Neural progenitor cell (in vitro differentiated cells): ENCODE measurements around the gene SUSD2. TPM values are rescaled to one million over a fixed set of nuclear protein-coding genes. Genes with fewer than 3 reads are reported as not detected.

Source experiments
- DNase-seq: peaks from one replicate; pipeline ENCODE4 v3.0.0-alpha.2; 2016; ENCODE audit warnings: low spot score
- H2AFZ ChIP-seq: fragments of 200-600 bp; sonication (generic); replicated peaks from 2 replicates; pipeline ENCODE4 v1.6.1; 2016; ENCODE audit warnings: antibody characterized with exemption
- H3F3A ChIP-seq: fragments of 200-600 bp; sonication (generic); 2 replicates; pipeline ENCODE4 v1.6.1; 2016; ENCODE audit warnings: antibody characterized with exemption, low read depth
- H3K27ac ChIP-seq: fragments of 200-600 bp; sonication (generic); 2 replicates; pipeline ENCODE4 v1.5.1; 2016; ENCODE audit warnings: mild to moderate bottlenecking
- H3K27me3 ChIP-seq: fragments of 200-600 bp; sonication (generic); 2 replicates; pipeline ENCODE4 v1.6.1; 2016; ENCODE audit warnings: mild to moderate bottlenecking, moderate library complexity
- H3K36me3 ChIP-seq: fragments of 200-600 bp; sonication (generic); 2 replicates; pipeline ENCODE4 v1.5.1; 2016
- H3K4me1 ChIP-seq: fragments of 200-600 bp; sonication (generic); 2 replicates; pipeline ENCODE4 v1.6.1; 2016; ENCODE audit warnings: mixed run types
- H3K4me2 ChIP-seq: fragments of 200-600 bp; sonication (generic); 2 replicates; pipeline ENCODE4 v1.6.1; 2016
- H3K4me3 ChIP-seq: fragments of 200-600 bp; sonication (generic); 2 replicates; pipeline ENCODE4 v1.5.1; 2016
- H3K79me2 ChIP-seq: fragments of 200-600 bp; sonication (generic); 2 replicates; pipeline ENCODE4 v1.6.1; 2016; ENCODE audit warnings: low read depth
- H3K9ac ChIP-seq: fragments of 200-600 bp; sonication (generic); 2 replicates; pipeline ENCODE4 v1.6.1; 2016
- H3K9me3 ChIP-seq: fragments of 200-600 bp; sonication (generic); 2 replicates; pipeline ENCODE4 v1.5.1; 2016; ENCODE audit warnings: low read depth
- H4K20me1 ChIP-seq: fragments of 200-600 bp; sonication (generic); 2 replicates; pipeline ENCODE4 v1.6.1; 2016; ENCODE audit warnings: low read depth
- H3K27ac Mint-ChIP-seq: 3 replicates; pipeline ENCODE4 v1.8.0; 2021; ENCODE audit warnings: mixed read lengths
- H3K27me3 Mint-ChIP-seq: 2 replicates; pipeline ENCODE4 v1.8.0; 2022; ENCODE audit warnings: low read depth, mild to moderate bottlenecking, inconsistent platforms, moderate library complexity, mixed read lengths; ENCODE audit not compliant: insufficient read depth
- H3K36me3 Mint-ChIP-seq: 3 replicates; pipeline ENCODE4 v1.8.0; 2021; ENCODE audit warnings: mixed read lengths
- H3K4me1 Mint-ChIP-seq: 3 replicates; pipeline ENCODE4 v1.8.0; 2021; ENCODE audit warnings: mixed read lengths
- H3K4me3 Mint-ChIP-seq: 3 replicates; pipeline ENCODE4 v1.8.0; 2021; ENCODE audit warnings: mild to moderate bottlenecking, moderate library complexity, mixed read lengths
- H3K9me3 Mint-ChIP-seq: 3 replicates; pipeline ENCODE4 v1.8.0; 2020; ENCODE audit warnings: mixed read lengths
- EZH2 ChIP-seq: fragments of 200-600 bp; sonication (generic); IDR thresholded peaks from 2 replicates; pipeline ENCODE4 v1.6.1; 2017; ENCODE audit warnings: antibody characterized with exemption, mild to moderate bottlenecking, moderate library complexity
- EZH2phosphoT487 ChIP-seq: fragments of 200-600 bp; sonication (generic); IDR thresholded peaks from 2 replicates; pipeline ENCODE4 v1.6.1; 2017; ENCODE audit warnings: antibody characterized with exemption
- total RNA-seq: library from RNA; depleted of rRNA; stranded (reverse); fragments of >200 nt; gene quantifications from 2 replicates; pipeline ENCODE4 v1.2.3, GENCODE V29; 2015; ENCODE audit warnings: low replicate concordance
- TF ChIP-seq, protein P1 (sequence below): fragments of 200-600 bp; sonication (generic); IDR thresholded peaks from 2 replicates; pipeline ENCODE4 v1.5.1; 2017; ENCODE audit warnings: antibody characterized with exemption, mild to moderate bottlenecking

Gene SUSD2
- total RNA-seq, 1 donor from 2014 or later = 0.02 TPM

DNA sequence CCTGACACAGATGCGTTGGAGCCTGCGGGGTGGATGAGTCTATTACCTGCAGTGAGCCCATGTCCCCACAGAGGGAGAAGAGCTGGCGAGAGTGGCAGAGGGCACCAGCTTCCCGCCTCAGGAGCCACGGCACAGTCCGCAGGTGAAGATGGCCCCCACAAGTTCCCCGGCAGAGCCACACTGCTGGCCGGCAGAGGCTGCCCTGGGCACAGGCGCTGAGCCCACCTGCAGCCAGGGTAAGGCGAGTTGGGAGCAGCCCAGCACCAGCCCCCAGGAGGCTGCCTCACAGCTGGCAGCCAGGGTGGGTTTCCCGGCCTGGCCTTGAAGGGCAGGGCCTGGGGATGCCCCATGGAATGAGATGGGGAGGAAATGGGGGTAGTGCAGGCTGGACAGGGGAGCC, 5.2 kb upstream of the SUSD2 start:
- Histone ChIP-seq H3K79me2 (no peaks in the 10 kb centered on the region), H3K27me3 (no peaks in the 10 kb centered on the region), H3K9me3 (no peaks in the 10 kb centered on the region), H2AFZ (no peak overlapping the region), H3K36me3 (no peaks in the 10 kb centered on the region), H3K4me2 (no peak overlapping the region), H3K4me1 (peaks cover under 1% of the 10 kb centered on the region), H3K9ac (no peak overlapping the region), H3K27ac (no peak overlapping the region), H3F3A (no peaks in the 10 kb centered on the region), H4K20me1 (peaks cover 4% of the 10 kb centered on the region), H3K4me3 (no peak overlapping the region)
- Mint-ChIP-seq H3K4me1 (peaks cover 7% of the 10 kb centered on the region), H3K9me3 (no peaks in the 10 kb centered on the region), H3K27me3 (no peaks in the 10 kb centered on the region), H3K4me3 (no peak overlapping the region), H3K27ac (no peak overlapping the region), H3K36me3 (peaks cover 1% of the 10 kb centered on the region)
- DNase-seq = no peak
- TF ChIP-seq EZH2phosphoT487 = no peak
- no peak for TF ChIP-seq EZH2
- TF ChIP-seq, protein P1, sequence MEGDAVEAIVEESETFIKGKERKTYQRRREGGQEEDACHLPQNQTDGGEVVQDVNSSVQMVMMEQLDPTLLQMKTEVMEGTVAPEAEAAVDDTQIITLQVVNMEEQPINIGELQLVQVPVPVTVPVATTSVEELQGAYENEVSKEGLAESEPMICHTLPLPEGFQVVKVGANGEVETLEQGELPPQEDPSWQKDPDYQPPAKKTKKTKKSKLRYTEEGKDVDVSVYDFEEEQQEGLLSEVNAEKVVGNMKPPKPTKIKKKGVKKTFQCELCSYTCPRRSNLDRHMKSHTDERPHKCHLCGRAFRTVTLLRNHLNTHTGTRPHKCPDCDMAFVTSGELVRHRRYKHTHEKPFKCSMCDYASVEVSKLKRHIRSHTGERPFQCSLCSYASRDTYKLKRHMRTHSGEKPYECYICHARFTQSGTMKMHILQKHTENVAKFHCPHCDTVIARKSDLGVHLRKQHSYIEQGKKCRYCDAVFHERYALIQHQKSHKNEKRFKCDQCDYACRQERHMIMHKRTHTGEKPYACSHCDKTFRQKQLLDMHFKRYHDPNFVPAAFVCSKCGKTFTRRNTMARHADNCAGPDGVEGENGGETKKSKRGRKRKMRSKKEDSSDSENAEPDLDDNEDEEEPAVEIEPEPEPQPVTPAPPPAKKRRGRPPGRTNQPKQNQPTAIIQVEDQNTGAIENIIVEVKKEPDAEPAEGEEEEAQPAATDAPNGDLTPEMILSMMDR = no peak

DNA sequence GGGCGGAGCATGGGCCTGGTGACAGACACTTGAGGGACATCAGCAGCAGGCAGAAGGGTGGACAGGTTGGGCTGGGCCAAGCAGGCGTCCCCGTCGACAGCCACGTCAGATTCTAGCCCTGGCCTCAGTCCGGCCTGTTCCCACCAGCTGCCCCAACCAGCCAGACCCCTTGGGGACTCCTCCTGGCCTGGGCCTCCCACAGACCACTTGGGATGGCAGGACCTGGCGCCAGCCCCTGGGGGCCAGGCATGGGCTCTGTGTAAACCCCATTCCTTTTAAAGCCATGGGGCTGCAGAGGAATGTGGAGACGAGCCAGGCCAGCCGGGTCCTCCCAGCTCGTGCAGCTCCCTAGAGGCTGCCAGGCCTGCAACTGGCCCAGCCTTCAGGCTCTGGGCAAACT, 4.7 kb upstream of the SUSD2 start:
- no peaks in the 10 kb centered on the region for H3F3A ChIP-seq
- Mint-ChIP-seq H3K9me3 (no peaks in the 10 kb centered on the region), H3K36me3 (peaks cover 1% of the 10 kb centered on the region), H3K4me1 (peaks cover 9% of the 10 kb centered on the region), H3K4me3 (no peak overlapping the region), H3K27me3 (peaks cover 3% of the 10 kb centered on the region), H3K27ac (no peak overlapping the region)
- H3K4me1 ChIP-seq = peaks cover 6% of the 10 kb centered on the region
- H2AFZ ChIP-seq = no peak overlapping the region
- TF ChIP-seq, protein P1 = no peak
- TF ChIP-seq EZH2 = no peak
- no peak for TF ChIP-seq EZH2phosphoT487
- no peaks in the 10 kb centered on the region for H3K36me3 ChIP-seq
- H4K20me1 ChIP-seq = peaks cover 4% of the 10 kb centered on the region
- H3K9me3 ChIP-seq = no peaks in the 10 kb centered on the region
- H3K27me3 ChIP-seq = no peaks in the 10 kb centered on the region
- no peak overlapping the region for H3K27ac ChIP-seq
- H3K4me2 ChIP-seq = no peak overlapping the region
- no peak for DNase-seq
- H3K79me2 ChIP-seq = no peaks in the 10 kb centered on the region
- no peak overlapping the region for H3K9ac ChIP-seq
- H3K4me3 ChIP-seq = no peak overlapping the region

DNA sequence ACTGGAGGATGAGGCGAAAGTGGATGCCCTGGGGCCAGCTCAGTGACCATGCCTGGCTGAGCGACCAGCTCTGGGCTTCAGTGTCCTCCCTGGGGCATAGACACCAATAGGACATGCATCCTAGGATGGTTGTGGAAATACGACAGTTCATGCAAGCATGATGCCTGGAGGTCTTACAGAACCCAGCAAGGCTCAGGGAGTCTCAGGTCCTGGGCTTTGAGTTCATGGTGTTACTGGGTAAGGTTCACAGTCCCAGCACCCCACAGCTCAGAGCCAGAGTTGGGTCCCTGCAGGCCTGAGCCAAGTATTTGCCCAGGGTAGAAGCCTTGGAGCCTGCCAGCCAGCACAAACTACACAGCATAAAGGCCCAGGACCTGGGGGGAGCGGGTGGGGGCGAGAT, 4.2 kb upstream of the SUSD2 start:
- no peaks in the 10 kb centered on the region for H3K9me3 ChIP-seq
- no peaks in the 10 kb centered on the region for H3K27me3 ChIP-seq
- Mint-ChIP-seq H3K4me3 (no peak overlapping the region), H3K4me1 (peaks cover 9% of the 10 kb centered on the region), H3K9me3 (no peaks in the 10 kb centered on the region), H3K27ac (no peak overlapping the region), H3K27me3 (peaks cover 3% of the 10 kb centered on the region), H3K36me3 (peaks cover 1% of the 10 kb centered on the region)
- H2AFZ ChIP-seq = no peak overlapping the region
- H3K4me1 ChIP-seq = peaks cover 8% of the 10 kb centered on the region
- DNase-seq = no peak
- peaks cover 4% of the 10 kb centered on the region for H4K20me1 ChIP-seq
- H3F3A ChIP-seq = no peaks in the 10 kb centered on the region
- no peaks in the 10 kb centered on the region for H3K79me2 ChIP-seq
- no peak overlapping the region for H3K27ac ChIP-seq
- no peak overlapping the region for H3K9ac ChIP-seq
- no peaks in the 10 kb centered on the region for H3K36me3 ChIP-seq
- H3K4me2 ChIP-seq = no peak overlapping the region
- TF ChIP-seq EZH2 = no peak
- TF ChIP-seq, protein P1 = no peak
- TF ChIP-seq EZH2phosphoT487 = no peak
- no peak overlapping the region for H3K4me3 ChIP-seq
